ENCODE data around the gene KSR1.
"Not testable (repeated sequence)": the region's sequence is repeated elsewhere in the genome, so short reads cannot be mapped to it uniquely, and the experiment has no call there.

The KSR1 gene

DNA sequence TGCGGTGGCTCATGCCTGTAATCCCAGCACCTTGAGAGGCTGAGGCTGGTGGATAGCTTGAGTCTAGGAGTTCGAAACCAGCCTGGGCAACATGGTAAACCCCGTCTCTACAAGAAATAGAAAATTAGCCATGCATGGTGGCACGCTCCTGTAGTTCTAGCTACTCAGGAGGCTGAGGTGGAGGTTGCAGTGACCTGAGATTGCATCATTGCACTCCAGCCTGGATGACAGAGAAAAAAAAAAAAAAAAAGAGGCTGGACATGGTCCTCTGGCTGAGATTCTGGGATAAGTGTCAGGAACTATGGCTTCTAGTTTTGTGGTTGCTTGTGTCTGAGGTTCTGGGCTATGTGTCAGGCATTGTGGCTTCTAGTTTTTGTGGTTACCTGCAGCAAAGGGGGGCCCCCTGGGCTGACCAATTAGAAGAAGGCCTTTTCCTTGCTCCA, 7.0 kb downstream of the KSR1 start:
- no peak overlapping the region for H3K27ac ChIP-seq
- TF ChIP-seq ZFX (IDR thresholded peaks at IDR 0.05; ENCODE audit: borderline replicate concordance): no peak
- TF ChIP-seq, protein P1, sequence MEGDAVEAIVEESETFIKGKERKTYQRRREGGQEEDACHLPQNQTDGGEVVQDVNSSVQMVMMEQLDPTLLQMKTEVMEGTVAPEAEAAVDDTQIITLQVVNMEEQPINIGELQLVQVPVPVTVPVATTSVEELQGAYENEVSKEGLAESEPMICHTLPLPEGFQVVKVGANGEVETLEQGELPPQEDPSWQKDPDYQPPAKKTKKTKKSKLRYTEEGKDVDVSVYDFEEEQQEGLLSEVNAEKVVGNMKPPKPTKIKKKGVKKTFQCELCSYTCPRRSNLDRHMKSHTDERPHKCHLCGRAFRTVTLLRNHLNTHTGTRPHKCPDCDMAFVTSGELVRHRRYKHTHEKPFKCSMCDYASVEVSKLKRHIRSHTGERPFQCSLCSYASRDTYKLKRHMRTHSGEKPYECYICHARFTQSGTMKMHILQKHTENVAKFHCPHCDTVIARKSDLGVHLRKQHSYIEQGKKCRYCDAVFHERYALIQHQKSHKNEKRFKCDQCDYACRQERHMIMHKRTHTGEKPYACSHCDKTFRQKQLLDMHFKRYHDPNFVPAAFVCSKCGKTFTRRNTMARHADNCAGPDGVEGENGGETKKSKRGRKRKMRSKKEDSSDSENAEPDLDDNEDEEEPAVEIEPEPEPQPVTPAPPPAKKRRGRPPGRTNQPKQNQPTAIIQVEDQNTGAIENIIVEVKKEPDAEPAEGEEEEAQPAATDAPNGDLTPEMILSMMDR (IDR thresholded peaks at IDR 0.05): no peak

DNA sequence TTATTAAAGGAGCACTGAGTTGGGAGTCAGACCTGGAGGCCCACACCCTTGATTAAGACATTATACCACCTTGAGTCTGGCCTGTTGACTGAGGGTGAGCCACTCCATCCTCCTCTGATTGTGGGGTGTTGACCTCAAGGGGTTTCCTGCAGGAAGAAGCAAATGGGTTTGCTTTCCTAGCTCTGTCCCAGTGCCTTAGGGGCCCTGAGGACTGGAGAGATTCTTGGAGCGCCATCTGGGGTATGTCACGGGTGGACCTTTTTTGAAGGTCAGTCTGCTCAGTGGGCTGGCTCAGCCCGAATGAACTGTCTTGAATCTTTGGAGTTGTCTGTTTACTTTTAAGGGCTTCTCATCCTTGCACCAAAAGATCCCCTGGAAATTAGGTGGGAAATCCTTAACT, 7.8 kb downstream of the KSR1 start:
- not testable (repeated sequence) for H3K27ac ChIP-seq

GRCh38 chr17:27464431-27464830, 8.2 kb downstream of the KSR1 start:
- TF ChIP-seq, protein P1 (IDR thresholded peaks at IDR 0.05): no peak
- TF ChIP-seq ZFX (IDR thresholded peaks at IDR 0.05; ENCODE audit: borderline replicate concordance): no peak
- H3K27ac ChIP-seq: no peak overlapping the region

DNA sequence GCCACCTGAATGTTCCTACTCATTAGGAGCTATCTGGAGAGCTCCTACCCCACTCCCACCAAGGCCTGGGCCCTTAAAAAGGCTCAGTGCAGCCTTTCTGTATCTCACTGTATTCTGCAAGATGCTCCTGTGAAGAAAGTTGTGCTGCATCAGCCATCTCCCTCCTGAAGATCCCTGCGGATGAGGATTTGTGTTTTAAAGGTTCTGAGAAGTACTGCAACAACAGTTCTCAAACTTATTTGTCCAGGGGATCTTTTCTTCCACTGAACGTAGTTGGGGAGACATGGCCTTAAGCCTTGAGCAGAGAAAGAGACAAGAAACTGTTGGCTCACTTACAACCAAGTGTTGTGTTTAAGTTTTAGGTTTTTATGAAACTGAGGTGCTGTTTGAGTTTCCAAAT, 9.6 kb downstream of the KSR1 start:
- H3K27ac ChIP-seq: not testable (repeated sequence)

DNA sequence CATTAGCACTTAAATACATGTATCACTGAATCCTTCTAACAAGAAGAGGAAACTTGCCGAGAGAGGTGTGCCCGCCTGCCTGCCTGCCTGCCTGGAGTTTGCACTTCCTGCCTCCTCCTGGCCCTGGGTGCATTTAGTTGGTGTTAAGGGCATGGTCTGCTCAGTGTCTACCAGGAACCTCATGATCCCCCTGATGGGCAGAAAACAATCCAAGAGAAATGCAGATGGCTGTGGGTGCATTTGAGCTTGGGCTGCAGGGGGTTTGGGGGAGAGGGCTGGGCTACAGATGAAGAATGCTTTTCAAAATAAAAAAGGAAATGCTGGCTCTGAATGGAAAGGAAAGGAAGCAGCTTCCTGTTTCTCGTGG, 10.1 kb downstream of the KSR1 start:
- TF ChIP-seq ZFX (IDR thresholded peaks at IDR 0.05; ENCODE audit: borderline replicate concordance): no peak
- TF ChIP-seq, protein P1 (IDR thresholded peaks at IDR 0.05): no peak
- no peak overlapping the region for H3K27ac ChIP-seq

DNA sequence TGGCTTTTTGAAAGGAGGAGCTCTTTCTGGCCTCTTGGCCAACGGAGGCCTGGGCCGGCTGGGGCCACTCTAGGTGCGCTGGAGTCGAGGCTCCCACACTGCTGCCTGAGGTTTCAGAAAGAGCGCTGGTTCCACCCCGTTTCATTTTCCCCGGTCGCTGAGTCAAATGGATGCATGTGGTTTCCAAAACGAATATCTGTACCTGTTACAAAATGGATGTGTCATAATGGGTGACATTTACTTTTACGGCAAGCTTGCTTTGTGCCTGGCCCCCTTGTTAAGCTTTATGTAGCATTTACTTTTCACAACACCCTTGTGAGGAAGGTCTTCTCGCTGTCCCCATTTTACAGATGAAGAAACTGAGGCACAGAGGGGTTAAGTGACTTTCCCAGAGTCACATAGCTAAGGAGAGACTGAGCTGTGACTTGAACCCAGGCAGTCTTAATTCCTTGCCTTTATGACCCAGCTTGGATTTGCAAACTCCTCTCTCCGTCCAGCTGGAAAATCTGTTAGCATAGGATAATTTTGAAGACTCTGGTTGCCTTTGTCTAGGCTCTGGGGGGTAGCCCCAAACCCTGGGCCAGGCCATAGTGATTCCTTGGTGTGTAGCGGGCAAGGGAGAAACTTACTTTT, 10.6 kb downstream of the KSR1 start:
- H3K27ac ChIP-seq: no peak overlapping the region
- TF ChIP-seq ZFX (IDR thresholded peaks at IDR 0.05; ENCODE audit: borderline replicate concordance): no peak
- TF ChIP-seq, protein P1 (IDR thresholded peaks at IDR 0.05): no peak

GRCh38 chr17:27469256-27469655, 13.0 kb downstream of the KSR1 start:
- H3K27ac ChIP-seq: no peak overlapping the region
- no peak for TF ChIP-seq ZFX (IDR thresholded peaks at IDR 0.05; ENCODE audit: borderline replicate concordance)
- TF ChIP-seq, protein P1 (IDR thresholded peaks at IDR 0.05): no peak

- no peak for TF ChIP-seq ZFX (IDR thresholded peaks at IDR 0.05; ENCODE audit: borderline replicate concordance)
- TF ChIP-seq, protein P1 (IDR thresholded peaks at IDR 0.05): no peak
- H3K27ac ChIP-seq: no peak overlapping the region
Measured at GRCh38 chr17:27471321-27472269, 15.3 kb downstream of the KSR1 start.

All from 22Rv1 (cell line).